Measurements from ENCODE around the gene PIGQ.

PIGQ gene

GRCh38 chr16:590188-590814, 20.5 kb downstream of the PIGQ start (continued):
- no peak for TF ChIP-seq PATZ1 (CRISPR knock-in tag; IDR thresholded peaks at IDR 0.05; ENCODE audit: borderline replicate concordance)

GRCh38 chr16:590815-591200, 21.0 kb downstream of the PIGQ start:
- ATAC-seq = no peak
- TF ChIP-seq RARB (CRISPR knock-in tag; IDR thresholded peaks at IDR 0.05) = no peak
- TF ChIP-seq, protein P1, sequence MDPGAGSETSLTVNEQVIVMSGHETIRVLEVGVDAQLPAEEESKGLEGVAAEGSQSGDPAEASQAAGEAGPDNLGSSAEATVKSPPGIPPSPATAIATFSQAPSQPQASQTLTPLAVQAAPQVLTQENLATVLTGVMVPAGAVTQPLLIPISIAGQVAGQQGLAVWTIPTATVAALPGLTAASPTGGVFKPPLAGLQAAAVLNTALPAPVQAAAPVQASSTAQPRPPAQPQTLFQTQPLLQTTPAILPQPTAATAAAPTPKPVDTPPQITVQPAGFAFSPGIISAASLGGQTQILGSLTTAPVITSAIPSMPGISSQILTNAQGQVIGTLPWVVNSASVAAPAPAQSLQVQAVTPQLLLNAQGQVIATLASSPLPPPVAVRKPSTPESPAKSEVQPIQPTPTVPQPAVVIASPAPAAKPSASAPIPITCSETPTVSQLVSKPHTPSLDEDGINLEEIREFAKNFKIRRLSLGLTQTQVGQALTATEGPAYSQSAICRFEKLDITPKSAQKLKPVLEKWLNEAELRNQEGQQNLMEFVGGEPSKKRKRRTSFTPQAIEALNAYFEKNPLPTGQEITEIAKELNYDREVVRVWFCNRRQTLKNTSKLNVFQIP (CRISPR knock-in tag; IDR thresholded peaks at IDR 0.05; ENCODE audit: borderline replicate concordance, low read depth) = no peak
- TF ChIP-seq ESRRG (CRISPR knock-in tag; IDR thresholded peaks at IDR 0.05) = no peak
- no peak for TF ChIP-seq ZNF70 (CRISPR knock-in tag; IDR thresholded peaks at IDR 0.05)
- TF ChIP-seq CSDC2 (CRISPR knock-in tag; IDR thresholded peaks at IDR 0.05) = no peak
- no peak for TF ChIP-seq OSR1 (CRISPR knock-in tag; IDR thresholded peaks at IDR 0.05)
- TF ChIP-seq, protein P2, sequence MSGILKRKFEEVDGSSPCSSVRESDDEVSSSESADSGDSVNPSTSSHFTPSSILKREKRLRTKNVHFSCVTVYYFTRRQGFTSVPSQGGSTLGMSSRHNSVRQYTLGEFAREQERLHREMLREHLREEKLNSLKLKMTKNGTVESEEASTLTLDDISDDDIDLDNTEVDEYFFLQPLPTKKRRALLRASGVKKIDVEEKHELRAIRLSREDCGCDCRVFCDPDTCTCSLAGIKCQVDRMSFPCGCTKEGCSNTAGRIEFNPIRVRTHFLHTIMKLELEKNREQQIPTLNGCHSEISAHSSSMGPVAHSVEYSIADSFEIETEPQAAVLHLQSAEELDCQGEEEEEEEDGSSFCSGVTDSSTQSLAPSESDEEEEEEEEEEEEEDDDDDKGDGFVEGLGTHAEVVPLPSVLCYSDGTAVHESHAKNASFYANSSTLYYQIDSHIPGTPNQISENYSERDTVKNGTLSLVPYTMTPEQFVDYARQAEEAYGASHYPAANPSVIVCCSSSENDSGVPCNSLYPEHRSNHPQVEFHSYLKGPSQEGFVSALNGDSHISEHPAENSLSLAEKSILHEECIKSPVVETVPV (CRISPR knock-in tag; IDR thresholded peaks at IDR 0.05) = no peak
- TF ChIP-seq ISL1 (CRISPR knock-in tag; IDR thresholded peaks at IDR 0.05) = no peak
- TF ChIP-seq ZFP3 (CRISPR knock-in tag; IDR thresholded peaks at IDR 0.05) = no peak

DNA sequence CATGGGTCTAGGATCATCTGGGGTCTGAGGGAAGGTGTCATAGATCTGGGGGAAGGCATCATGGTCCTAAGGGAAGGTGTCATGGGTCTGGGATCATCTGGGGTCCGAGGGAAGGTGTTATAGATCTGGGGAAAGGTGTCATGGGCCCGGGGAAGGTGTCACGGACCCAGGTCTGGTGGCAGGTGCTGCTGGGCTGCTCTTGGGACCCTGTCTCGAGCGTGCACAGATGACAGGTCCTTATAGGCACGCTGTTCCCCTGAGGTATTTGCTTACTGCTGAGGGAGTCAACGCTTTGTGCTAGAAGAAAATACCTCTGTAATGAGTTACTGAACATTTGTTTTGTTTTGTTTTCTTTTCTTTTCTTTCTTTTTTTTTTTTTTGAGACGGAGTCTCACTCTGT, 21.5 kb downstream of the PIGQ start:
- ATAC-seq = no peak
- TF ChIP-seq CSDC2 (CRISPR knock-in tag; IDR thresholded peaks at IDR 0.05) (no peak), ZNF70 (CRISPR knock-in tag; IDR thresholded peaks at IDR 0.05) (no peak), ARNTL (CRISPR knock-in tag; IDR thresholded peaks at IDR 0.05; ENCODE audit: borderline replicate concordance, low read depth) (no peak), TCF4 (CRISPR knock-in tag; IDR thresholded peaks at IDR 0.05; ENCODE audit: borderline replicate concordance) (no peak), TSHZ2 (CRISPR knock-in tag; IDR thresholded peaks at IDR 0.05) (no peak), ZC3H10 (CRISPR knock-in tag; IDR thresholded peaks at IDR 0.05) (no peak), ZNF565 (CRISPR knock-in tag; conservative IDR thresholded peaks at IDR 0.05; ENCODE audit: low read depth) (no peak), GLIS3 (CRISPR knock-in tag; IDR thresholded peaks at IDR 0.05) (no peak), CREB5 (CRISPR knock-in tag; IDR thresholded peaks at IDR 0.05; ENCODE audit: low read depth) (no peak)
- TF ChIP-seq, protein P2 (CRISPR knock-in tag; IDR thresholded peaks at IDR 0.05) = no peak
